Smooth muscle cell of the pulmonary artery (primary cell): ENCODE data around the gene SUMO4. TPM values are rescaled to one million over a fixed set of nuclear protein-coding genes. Genes with fewer than 3 reads are reported as not detected.

ENCODE experiments used
- total RNA-seq: library from RNA; depleted of rRNA; stranded (reverse); fragments of >200 nt; gene quantifications from 2 replicates; pipeline ENCODE4 v1.2.3, GENCODE V29; 2014

The SUMO4 gene
- total RNA-seq: 1.2 and 1.7 TPM in 2 replicates

DNA sequence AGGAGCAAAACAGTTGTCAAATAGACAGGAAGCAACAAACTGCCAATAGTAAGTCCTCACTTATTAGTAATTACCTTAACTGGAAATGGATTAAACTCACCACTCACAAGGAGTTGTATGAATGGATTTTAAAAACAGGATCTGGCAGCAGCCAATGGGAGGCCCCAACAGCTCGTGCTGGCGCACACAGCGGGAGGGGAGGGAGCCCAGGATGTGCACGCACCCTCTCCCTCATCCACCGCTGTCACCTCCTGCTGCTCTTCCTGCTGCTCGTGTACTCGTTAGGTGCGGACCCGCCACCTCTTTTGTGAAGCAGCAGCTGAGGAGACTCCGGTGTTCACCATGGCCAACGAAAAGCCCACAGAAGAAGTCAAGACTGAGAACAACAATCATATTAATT, at the start of gene SUMO4:
TSS of gene SUMO4 (plus strand) at position 213 of the 400 bp plus-strand sequence. CDS start at position 343, 130 bp downstream.

Other genes with a start within 250 kb of the SUMO4 start
- 27.0 and 27.4 TPM in 2 replicates for gene TAB2, start 82.5 kb upstream of the SUMO4 start, total RNA-seq
- 0.17 and 0.33 TPM in 2 replicates for gene ZC3H12D, start 84.8 kb downstream of the SUMO4 start, total RNA-seq
- 26.5 and 32.4 TPM in 2 replicates for gene PPIL4, start 145.8 kb downstream of the SUMO4 start, total RNA-seq
- gene GINM1, start 166.1 kb downstream of the SUMO4 start, total RNA-seq: 70.2 and 94.7 TPM in 2 replicates
- 20.5 and 22.8 TPM in 2 replicates for gene KATNA1, start 248.5 kb downstream of the SUMO4 start, total RNA-seq